ENCODE results near the gene TLK2.
"Not testable (repeated sequence)": the region's sequence is repeated elsewhere in the genome, so short reads cannot be mapped to it uniquely, and the experiment has no call there.

TLK2 gene

GRCh38 chr17:62605588-62605987 lies 127.0 kb downstream of the TLK2 start:
- DNase-seq: no peak

DNA sequence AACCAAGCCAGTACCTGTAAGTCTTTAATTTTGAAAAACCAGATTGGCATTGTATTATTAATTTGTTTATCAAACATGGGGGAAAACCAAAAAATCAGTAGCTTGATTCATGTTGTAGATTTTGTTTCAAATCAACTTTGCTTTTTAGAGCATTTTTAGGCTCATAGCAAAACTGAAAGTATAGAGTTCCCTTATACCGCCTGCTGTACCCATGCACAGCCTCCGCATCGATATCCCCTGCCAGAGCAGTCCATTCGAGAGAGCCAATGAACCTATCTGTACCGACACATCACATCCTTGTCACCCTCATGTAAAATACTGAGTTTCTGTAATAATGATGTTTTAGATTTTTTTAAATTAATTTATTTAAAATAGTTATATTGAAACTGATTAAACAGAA lies 132.7 kb downstream of the TLK2 start:
- no peak for DNase-seq

DNA sequence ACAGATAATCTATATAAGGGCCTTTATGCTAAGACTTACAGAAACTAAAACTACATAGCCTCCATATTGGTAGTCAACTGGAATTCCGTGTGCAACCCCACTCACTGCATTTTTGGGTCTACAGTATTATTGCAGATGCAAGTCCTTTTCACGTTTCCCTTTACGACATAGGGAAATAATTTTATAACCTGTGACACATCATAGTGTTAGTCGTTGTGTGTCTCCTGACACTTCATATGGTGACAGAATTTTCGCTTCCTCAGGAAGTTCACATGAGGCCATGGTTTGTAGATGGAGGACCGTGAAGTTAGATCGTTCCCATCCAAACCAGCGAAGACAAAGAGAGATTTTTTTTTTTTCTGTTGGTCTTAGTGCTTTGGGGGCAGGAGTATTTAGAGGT lies 133.1 kb downstream of the TLK2 start:
- DNase-seq: no peak

DNA sequence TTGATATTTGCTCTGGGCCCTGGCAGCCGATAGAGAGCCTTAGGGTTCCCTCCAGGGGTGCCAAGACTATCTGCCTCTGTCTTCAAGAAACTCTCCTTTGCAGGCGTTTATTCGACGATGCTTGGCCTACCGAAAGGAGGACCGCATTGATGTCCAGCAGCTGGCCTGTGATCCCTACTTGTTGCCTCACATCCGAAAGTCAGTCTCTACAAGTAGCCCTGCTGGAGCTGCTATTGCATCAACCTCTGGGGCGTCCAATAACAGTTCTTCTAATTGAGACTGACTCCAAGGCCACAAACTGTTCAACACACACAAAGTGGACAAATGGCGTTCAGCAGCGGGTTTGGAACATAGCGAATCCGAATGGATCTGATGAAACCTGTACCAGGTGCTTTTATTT lies 133.7 kb downstream of the TLK2 start:
- DNase-seq: not testable (repeated sequence)

GRCh38 chr17:62613095-62613494 lies 134.5 kb downstream of the TLK2 start:
- DNase-seq: not testable (repeated sequence)

DNA sequence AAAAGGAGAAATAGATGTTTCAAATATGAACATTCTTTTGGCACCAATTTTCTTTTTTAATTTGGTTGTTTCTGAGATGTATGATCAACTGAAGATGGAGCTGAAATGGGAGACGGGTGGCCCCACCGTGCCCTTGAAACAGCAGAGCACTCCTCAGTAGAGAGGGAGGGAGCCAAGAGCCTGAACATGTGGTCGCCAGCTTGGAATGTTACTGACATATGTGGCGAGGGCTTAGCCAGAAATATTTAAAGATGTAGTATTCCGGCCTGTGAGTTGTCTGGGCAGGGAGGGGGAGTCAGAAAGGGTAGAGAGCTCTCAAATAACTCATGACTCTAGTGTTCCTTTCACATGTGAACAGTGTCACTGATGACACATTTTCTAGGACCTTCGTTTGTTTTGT lies 135.5 kb downstream of the TLK2 start:
- DNase-seq: no peak

GRCh38 chr17:62615503-62615902 lies 136.9 kb downstream of the TLK2 start:
- DNase-seq: no peak

- DNase-seq: no peak
Measured at GRCh38 chr17:62616993-62617893, 138.6 kb downstream of the TLK2 start.

GRCh38 chr17:62617894-62618472 lies 139.4 kb downstream of the TLK2 start:
- no peak for DNase-seq

GRCh38 chr17:62618647-62619416 lies 140.2 kb downstream of the TLK2 start:
- DNase-seq: no peak

- no peak for DNase-seq
Measured at GRCh38 chr17:62619417-62620155, 141.0 kb downstream of the TLK2 start.

GRCh38 chr17:62621223-62621622 lies 142.6 kb downstream of the TLK2 start:
- no peak for DNase-seq

DNA sequence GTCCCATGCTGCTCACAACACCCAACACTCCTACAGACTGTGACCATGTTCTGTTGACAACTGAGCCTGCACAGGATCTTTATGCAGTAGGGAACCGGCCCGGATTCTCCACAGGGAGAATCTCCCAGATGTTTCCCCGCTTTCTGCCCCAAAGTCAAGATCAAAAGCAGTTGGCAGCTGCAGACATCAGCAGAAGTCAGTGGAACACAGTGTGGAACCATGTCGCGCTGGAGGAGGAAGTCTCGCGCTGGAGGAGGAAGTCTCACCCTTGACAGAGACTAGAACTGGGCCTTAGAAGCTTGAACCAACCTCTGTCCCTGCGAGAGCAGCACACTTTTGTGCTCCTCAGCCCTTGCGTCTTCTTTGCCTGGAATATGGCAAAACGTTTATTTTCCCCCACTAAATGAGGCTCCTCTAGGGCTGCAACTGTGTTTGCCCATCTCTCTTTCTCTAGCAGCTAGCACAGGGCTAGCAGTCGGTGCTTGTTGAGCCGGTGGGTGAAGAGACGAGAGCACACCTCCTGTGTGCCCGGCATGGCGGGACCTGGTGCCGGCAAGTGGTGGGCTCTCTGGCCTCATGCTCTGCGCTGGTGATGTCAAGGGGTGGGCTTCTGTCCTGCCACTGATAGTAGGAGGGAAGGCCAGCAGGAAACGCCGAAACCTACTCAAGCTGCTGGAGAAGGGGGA lies 146.7 kb downstream of the TLK2 start:
- no peak for DNase-seq

- DNase-seq: no peak
Measured at GRCh38 chr17:62625870-62626200, 147.2 kb downstream of the TLK2 start.

DNA sequence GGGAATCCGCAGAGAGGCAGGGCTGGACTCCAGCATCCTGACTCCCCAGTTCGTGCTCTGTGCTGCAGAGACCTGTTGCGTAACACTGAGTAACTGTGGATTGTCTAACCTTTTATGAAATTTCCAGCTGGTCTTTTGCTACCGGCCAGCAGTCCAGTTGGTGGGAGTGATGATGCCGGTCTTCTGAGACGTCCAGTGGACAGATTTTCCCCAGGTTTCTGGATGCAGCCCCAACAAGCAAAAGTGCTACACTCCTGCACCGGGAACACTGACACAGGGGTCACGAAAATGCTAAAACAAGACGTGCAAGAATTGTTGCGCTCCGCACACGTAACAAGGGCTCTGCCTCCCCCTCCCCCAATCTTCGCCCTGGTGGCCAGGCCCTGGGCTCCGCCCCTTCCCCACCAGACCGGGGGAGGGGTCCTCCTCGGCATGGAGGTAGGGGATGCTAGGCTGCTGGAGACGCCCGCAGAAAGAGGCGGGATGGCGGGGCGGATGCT lies 148.1 kb downstream of the TLK2 start:
- no peak for DNase-seq

- DNase-seq: peak; percentile 49
Measured at GRCh38 chr17:62627219-62627903, 148.7 kb downstream of the TLK2 start, which contains the start of gene MRC2. Gene MRC2 (plus strand): TSS chr17:62627670. CDS start chr17:62627803, 133 bp downstream.

DNA sequence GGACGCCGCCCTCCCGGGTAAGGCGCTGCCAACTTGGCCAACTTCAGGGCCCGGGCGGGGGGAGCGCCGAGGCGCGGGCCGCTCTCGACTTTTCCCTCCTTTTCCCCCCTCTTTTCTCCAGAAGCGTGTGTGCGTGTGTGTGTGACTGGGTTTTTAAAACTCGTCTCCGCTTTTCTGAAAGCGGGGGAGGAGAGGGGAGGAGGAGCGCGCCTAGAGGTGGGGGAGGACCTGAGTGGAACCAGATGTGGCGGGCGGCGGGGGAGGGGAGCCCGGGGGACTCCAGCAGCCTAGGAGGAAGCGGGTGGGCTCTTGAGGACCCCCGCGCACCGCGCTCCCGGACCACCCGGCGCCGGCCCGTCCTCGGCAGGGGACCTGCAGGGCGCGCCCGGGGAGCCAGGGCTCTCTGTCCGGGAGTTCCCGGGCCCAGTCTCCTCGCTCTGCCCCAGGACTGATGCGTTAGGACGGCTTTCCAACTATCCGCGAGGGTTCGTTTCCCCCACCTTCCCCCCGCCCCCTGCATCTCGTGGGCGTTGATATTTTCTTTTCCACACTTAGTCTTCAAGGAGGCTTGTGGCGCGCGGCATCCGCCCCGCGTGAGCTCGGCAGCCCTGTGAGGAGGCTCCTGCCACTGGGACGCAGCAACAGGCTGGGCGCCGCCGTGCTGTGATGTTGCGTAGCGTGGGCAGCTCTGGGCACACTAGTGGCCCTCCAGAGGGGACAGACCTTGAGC lies 149.4 kb downstream of the TLK2 start:
- DNase-seq: peak; percentile 59

GRCh38 chr17:62628831-62629555 lies 150.4 kb downstream of the TLK2 start:
- no peak for DNase-seq

DNA sequence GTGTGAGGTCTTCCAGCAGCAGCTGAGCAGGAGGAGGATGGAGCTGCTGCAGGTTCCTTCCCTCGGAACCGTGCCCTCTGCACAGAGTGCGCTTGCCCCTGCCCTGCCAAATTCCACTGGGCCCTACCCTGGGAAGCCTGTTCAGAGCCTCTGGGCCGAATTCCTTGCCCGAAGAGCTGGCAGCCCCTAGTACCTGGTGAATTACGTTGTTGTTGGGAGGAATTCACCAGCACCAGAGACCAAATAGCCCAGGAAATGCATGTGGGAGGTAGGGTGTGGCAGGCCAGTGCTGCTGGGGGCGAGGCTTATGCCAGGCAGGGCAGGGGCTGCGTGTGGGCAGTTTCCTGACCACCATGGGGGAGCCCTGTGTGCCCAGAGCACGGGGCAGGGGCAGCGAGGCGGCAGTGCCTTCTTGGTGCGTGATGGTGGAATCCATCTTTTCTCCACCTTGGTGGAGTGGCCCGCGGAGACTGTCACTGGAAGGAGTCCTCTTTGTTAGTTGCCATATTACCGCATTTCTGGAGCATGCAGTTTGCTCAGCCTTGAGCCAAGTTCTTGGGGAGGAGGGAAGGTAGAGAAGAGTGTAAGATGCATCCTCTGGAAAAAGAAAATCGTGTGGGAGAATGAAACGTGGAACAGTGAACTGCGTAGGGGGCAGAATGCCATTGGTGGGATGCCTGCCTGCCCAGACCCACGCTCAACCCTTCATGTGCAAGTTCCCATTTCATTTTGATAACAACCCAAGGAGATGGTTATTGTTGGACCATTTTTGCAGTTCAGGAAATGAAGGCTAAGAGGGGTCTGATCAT lies 151.1 kb downstream of the TLK2 start:
- DNase-seq: no peak

All from stimulated activated CD4-positive, alpha-beta T cell treated with anti-CD3 and anti-CD28 coated beads, Interleukin-12 subunit alpha, Interleukin-12 subunit beta, amount 100 ng/mL, for 4 hours (primary cell).